GM12878 (cell line): ENCODE results near the gene ARAP3.

ENCODE experiments used
- CBFB ChIP-seq: IDR thresholded peaks from 2 replicates; pipeline ENCODE4 v1.6.1; 2016; ENCODE audit warnings: antibody characterized with exemption, low read depth
- CEBPB ChIP-seq, 2 experiments: fragments of 150-350 bp in 1 of 2; IDR thresholded peaks; 2 replicates each; pipeline ENCODE4 v1.6.1; 2012 to 2014; ENCODE audit warnings: low read depth in 2 of 2, low read length in 2 of 2, borderline replicate concordance in 1 of 2, inconsistent platforms in 1 of 2
- CTCF ChIP-seq, 3 experiments: IDR thresholded peaks in 2 of 3; conservative IDR thresholded peaks in 1 of 3; 2 replicates each; pipeline ENCODE4 v1.5.1; 2011; ENCODE audit warnings: low read depth in 3 of 3, low read length in 3 of 3, mild to moderate bottlenecking in 3 of 3, control low read depth in 2 of 3, moderate library complexity in 2 of 3, inconsistent platforms in 1 of 3, mixed read lengths in 1 of 3; ENCODE audit not compliant: control insufficient read depth in 2 of 3, insufficient read depth in 1 of 3; ENCODE audit errors: extremely low read depth in 1 of 3
- EZH2 ChIP-seq: IDR thresholded peaks from 2 replicates; pipeline ENCODE4 v1.6.1; 2012; ENCODE audit warnings: low read depth, mild to moderate bottlenecking, control low read depth, inconsistent platforms, low read length, borderline replicate concordance; ENCODE audit not compliant: control insufficient read depth
- FOS ChIP-seq: IDR thresholded peaks from 3 replicates; pipeline ENCODE4 v1.6.1; 2011; ENCODE audit warnings: borderline replicate concordance; ENCODE audit not compliant: insufficient read length; ENCODE audit errors: extremely low read depth
- KDM1A ChIP-seq: fragments of 200-600 bp; sonication (generic); IDR thresholded peaks from 2 replicates; pipeline ENCODE4 v1.6.1; 2016; ENCODE audit warnings: borderline replicate concordance
- POLR2A ChIP-seq: IDR thresholded peaks from 2 replicates; pipeline ENCODE4 v1.6.1; 2011; ENCODE audit warnings: low read depth, mild to moderate bottlenecking, low read length
- POLR2AphosphoS5 ChIP-seq: IDR thresholded peaks from 2 replicates; pipeline ENCODE4 v1.6.1; 2011; ENCODE audit warnings: mild to moderate bottlenecking, low read length, inconsistent platforms
- PRDM15 ChIP-seq: fragments of 450-650 bp; formaldehyde crosslinking; IDR thresholded peaks from 2 replicates; pipeline ENCODE4 v1.4.0; 2020; ENCODE audit warnings: mild to moderate bottlenecking, moderate library complexity
- RFX5 ChIP-seq: IDR thresholded peaks from 2 replicates; pipeline ENCODE4 v1.6.1; 2011; ENCODE audit warnings: low read depth, low read length, improper control_type of control experiment
- SMC3 ChIP-seq: IDR thresholded peaks from 2 replicates; pipeline ENCODE4 v1.6.1; 2011; ENCODE audit warnings: low read length, improper control_type of control experiment, borderline replicate concordance
- SRF ChIP-seq, 2 experiments: IDR thresholded peaks; 2 replicates each; pipeline ENCODE4 v1.6.1; 2011; ENCODE audit warnings: low read depth in 2 of 2, low read length in 2 of 2, mild to moderate bottlenecking in 1 of 2, moderate library complexity in 1 of 2

DNA sequence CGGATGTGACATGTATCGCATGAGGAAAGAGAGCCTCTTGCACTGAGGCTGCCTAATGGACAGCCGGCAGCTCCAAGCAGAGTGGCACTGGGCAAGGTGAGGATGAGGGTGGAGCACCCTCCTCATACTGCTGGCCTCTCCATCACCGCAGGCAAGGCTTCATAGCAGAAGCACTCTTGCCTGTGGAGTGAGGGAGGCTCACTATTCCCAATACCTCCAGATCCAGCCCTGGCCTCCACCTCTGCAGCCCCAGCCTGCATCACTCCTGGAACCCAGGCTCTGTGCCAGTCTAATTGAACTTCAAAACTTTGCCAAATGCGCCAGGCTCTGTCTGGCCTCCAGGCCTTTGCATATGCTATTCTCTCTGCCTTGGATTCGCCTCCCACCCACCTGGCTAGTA lies 29.7 kb upstream of the ARAP3 start:
- TF ChIP-seq FOS (no peak), KDM1A (no peak), POLR2AphosphoS5 (no peak), SMC3 (no peak), EZH2 (no peak), CBFB (no peak), CEBPB (IDR thresholded peaks at IDR 0.05; ENCODE audit: borderline replicate concordance in 1 of 2, low read depth in 2 of 2, low read length in 2 of 2) (no peak), SRF (IDR thresholded peaks at IDR 0.05; ENCODE audit: low read depth in 2 of 2, low read length in 2 of 2) (no peak), POLR2A (no peak), CTCF (IDR thresholded peaks at IDR 0.05 in 2 of 3, conservative IDR thresholded peaks at IDR 0.05 in 1 of 3; ENCODE audit: control insufficient read depth in 2 of 3, extremely low read depth in 1 of 3, insufficient read depth in 1 of 3, low read depth in 3 of 3, low read length in 3 of 3) (no peak), RFX5 (no peak), PRDM15 (no peak)
